Activated CD4-positive, alpha-beta T cell treated with anti-CD3 and anti-CD28 coated beads for 4 hours (primary cell): ENCODE results near the gene TBC1D10A.

Source experiments
- DNase-seq, 2 donors: peaks; one replicate each; pipeline ENCODE4 v3.0.0-alpha.2; 2020

The TBC1D10A gene, protein sequence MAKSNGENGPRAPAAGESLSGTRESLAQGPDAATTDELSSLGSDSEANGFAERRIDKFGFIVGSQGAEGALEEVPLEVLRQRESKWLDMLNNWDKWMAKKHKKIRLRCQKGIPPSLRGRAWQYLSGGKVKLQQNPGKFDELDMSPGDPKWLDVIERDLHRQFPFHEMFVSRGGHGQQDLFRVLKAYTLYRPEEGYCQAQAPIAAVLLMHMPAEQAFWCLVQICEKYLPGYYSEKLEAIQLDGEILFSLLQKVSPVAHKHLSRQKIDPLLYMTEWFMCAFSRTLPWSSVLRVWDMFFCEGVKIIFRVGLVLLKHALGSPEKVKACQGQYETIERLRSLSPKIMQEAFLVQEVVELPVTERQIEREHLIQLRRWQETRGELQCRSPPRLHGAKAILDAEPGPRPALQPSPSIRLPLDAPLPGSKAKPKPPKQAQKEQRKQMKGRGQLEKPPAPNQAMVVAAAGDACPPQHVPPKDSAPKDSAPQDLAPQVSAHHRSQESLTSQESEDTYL

DNA sequence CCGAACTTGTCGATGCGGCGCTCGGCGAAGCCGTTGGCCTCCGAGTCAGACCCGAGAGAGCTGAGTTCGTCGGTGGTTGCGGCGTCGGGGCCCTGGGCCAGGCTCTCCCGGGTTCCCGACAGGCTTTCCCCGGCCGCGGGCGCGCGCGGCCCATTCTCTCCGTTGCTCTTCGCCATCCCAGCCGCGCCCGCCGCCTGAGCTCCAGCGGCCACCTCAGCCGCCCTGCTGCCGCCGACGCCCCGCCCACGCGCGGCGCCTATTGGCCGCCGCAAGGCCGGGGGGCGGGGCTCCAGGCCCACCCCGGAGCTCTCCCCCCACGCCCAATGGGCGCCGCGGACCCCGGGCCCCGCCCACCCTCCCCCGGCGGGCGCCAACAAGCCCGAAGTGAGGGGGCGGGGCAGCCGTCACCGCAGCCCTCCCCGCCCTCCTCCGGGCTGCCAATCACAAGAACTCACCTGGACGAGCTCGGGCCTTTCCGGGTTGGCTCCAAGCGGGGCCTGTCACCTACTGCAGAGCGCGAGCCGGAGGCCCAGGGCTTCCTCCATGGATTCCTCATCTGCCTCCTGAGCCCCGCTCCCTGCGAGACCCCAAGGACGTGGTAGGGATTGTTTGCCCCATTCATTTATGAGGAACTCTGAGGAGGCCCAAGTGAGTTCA, at the start of gene TBC1D10A:
Gene TBC1D10A, minus strand, starts transcription at position 236 of the 657 bp plus-strand sequence. Its CDS starts 60 bp downstream, at position 176.
- DNase-seq: peak; percentile 92 to 95

DNA sequence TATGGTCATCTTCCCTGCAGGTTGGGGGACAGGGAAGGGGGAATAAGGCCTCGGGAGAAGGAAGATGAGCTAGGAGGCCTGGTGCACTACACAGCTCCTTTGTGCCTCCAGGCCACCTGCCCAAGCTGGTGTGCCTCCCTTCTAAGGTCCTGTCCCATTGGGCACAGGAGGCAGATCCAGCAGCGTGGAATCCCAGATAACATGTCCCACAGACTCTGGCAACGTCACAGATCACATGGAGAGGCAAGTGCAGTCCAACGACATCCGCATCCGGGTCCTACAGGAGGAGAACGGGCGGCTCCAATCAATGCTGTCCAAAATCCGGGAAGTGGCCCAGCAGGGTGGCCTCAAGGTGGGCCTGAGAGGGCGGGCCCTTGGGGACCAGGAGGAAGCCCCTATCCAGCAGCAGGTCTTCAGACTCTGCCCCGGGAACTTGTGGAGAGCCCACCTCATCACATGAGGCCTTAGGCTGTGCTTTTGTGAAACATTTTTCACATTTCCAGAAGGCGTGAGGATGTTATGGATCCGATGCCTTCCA, 48.6 kb upstream of the TBC1D10A start:
- no peak for DNase-seq

DNA sequence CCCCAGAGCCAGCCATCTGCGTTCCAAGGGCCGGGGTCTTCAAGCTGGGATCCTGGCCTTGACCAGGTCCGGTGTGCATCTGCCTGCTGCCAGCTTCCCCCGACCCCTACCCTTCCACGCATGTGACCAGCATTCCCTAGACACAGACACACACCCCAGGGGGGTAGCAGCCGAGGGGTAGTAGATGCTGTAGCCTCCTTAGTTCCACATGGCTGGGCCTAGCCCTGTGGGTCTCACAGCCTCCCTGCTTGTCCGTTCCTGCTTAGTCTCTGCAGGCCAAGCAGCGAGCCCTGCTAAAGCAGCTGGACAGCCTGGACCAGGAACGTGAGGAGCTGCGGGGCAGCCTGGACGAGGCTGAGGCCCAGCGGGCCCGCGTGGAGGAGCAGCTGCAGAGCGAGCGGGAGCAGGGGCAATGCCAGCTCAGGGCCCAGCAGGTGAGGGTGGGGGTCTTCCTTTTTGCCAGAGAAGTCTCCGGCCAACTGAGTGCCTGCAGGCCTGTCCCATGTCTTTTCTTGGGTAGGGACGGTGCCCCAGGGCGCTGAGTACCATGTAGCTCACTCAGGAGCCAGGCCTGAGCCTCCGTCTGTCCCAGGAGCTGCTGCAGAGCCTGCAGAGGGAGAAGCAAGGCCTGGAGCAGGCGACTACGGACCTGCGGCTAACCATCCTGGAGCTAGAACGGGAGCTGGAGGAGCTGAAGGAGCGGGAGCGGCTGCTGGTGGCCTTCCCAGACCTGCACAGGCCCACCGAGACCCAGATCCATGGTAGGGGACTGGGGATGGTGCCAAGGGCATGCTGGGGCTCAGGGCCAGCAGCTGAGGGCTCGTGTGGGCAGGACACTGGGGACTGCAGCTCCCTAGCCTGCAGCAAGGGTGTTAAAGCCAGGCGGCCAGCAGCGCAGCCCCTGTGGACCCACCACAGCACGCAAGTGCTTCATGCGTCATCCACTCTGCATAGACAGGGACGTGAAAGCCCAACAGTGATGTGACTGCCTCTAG, 46.9 kb upstream of the TBC1D10A start:
- no peak for DNase-seq

DNA sequence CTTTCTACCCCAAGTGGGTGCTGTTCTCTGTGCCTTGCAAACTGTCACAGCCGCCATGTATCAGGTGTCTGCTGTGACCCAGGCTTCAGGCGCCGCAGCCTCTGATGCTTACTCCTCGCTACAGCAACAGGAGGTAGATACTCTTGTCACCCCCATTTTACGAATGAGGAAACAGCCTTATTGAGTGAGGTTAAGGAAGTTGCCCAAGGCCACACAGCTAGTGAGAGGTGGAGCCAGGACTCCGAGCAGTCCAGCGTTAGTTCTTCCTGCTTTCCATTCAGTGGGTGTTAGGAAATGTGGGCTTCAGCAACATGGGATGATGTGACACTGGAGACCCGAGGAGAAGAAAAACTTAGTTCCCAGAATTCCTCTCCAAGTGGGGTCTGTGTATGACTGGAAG, 46.2 kb upstream of the TBC1D10A start:
- DNase-seq: no peak

DNA sequence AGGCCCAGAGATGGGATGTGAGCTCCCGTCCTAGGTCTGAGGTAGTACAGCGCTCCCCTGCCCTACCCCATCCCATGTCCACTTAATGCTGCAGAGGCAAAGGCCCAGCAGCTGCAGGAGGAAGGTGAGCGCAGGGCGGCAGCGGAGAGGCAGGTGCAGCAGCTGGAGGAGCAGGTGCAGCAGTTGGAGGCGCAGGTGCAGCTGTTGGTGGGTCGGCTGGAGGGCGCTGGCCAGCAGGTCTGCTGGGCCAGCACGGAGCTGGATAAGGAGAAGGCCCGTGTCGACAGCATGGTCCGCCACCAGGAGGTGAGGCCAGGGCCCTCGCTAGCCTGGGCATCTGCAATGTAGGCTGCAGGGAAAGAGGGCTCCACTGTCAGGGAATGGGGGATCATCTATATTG, 45.2 kb upstream of the TBC1D10A start:
- DNase-seq: no peak

DNA sequence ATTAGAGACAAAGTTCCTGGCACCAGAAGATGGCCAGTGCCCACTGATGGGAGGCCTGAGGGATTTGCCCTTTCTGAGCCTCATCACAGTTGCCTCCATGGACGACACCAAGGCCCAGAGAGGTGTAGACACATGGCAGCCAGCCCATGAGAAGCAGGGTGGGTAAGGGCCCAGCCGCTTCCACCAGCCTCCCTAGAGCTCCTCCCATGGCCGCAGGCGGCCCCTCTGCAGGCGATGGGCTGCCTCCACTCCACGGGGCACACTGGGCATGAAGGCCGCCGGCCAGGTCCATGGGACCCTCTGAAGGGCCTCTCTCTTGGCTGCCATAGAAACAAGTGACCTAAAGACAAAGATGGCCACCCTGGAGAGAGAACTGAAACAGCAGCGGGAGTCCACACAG, 44.6 kb upstream of the TBC1D10A start:
- no peak for DNase-seq

DNA sequence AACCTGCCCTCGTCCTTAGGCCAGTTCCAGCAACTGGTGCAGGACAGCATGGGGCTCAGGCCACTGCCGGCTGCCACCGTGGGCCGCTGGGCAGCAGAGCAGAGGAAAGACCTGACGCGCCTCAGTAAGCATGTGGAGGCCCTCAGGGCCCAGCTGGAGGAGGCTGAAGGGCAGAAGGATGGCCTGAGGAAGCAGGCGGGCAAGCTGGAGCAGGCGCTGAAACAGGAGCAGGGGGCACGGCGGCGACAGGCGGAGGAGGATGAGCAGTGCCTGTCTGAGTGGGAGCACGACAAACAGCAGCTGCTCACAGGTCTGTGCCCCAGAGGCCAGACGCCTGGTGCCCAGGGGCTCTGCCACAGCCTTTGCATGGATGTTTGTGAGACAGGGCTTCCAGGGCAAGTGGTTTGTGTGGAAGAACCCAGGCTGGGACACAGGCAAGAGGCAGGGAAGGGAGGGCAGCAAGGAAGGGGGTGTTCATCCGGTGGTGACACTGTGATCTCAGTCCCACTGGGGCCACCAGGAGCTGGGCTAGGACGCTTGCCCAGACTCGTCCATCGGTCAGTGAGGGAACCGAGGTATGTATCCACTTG, 44.0 kb upstream of the TBC1D10A start:
- no peak for DNase-seq

DNA sequence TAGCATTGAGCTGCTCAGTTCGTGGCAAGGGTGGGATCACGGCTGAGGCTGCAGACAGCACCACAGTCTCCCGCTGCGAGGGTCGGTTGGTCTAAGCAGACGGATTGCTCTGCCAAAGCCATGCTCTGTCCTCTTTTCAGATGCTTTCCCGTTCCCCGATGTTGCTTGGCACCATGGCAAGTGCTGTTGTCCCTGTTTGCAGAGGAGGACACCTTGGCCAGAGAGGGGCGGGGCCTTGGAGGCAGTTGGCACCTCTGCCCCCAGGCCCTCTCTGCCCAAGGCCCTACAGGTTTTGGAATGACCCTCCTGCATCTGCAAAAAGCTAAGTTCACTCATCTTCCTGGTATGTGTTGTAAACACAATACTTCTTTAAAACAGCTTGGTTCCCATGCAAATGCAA, 41.7 kb upstream of the TBC1D10A start:
- no peak for DNase-seq

DNA sequence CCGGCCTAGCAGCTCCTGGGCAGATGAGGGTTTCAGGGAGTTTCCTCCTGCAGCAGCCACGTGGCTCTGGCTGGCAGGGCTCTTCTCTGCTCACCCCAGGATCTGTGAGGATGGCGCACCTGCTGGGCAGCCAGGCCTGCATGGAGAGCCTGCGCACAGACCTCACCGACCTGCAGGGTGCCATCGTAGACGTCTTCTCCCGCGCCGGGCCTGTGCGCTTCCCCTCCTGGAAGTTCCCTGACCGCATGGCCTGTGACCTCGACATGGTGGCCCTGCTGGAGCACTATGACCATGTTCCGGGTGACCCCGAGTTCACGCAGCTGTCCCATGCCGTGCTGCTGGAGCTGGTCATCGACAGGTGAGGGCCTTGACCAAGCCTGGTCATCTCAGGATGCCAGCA, 39.1 kb upstream of the TBC1D10A start:
- no peak for DNase-seq

DNA sequence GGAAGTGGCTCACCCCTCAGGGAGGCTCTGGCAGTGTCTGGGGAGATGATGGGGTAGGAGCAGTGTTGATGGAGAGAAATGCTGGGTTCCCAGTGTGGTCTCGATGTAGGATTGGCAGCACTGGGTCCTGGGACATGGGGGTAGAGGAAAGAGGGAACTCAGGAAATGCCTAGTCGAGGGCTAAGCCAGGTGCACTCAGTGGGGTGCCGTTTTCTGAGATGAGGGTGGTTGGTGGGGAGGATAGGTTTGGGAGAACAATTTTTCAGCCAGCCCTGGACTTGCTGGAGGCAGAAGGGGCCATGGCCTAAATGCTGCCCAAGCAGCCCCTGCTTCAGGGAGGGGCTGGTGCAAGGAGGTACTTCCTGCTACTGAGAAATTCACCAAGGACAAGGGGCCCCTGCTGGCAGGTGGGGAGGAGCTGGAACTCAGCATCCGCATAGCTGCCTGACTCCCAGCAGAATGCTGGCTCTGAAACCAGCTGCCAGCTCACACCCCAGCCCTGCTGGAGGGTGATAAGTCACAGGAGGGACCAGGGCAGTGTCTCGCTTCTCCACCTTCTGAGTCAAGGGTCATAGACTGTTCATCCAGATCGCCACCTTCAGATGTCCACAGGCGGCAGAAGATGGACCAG, 36.0 kb upstream of the TBC1D10A start:
- no peak for DNase-seq

DNA sequence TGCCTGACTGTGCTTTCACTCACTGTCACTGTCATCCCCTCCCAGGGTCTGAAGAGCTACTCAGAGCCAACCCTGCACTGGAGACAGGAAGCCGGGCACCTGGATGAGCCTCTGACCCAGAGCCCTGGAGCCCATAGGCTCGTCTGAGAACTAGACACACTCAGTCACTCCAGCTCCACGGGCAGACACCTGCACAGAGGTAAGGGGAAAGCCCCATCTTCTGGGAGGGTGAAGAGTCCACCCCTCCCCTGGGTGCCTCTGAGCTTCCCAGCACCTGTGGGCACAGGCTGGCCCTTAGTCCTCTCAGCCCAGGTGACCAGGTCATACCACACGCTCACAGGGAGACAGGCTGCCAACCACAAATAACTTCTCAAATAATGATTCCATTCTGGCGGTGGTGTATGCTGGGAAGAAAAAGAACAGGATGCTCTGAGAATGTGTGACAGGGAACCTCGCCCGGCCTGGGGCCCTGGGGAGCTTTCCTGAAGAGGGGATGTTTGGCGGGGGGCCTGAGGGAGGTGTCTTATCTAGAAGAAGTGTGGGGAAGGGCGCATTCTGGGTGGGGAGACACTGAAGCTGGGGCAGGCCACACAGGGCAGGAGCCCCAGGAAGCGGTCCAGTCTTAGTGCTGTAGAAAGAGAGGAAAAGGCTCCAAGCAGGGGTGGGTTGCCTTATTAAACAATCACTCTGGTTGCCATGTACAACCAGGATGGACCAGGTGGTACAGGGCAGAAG, 35.3 kb upstream of the TBC1D10A start:
- DNase-seq: no peak

DNA sequence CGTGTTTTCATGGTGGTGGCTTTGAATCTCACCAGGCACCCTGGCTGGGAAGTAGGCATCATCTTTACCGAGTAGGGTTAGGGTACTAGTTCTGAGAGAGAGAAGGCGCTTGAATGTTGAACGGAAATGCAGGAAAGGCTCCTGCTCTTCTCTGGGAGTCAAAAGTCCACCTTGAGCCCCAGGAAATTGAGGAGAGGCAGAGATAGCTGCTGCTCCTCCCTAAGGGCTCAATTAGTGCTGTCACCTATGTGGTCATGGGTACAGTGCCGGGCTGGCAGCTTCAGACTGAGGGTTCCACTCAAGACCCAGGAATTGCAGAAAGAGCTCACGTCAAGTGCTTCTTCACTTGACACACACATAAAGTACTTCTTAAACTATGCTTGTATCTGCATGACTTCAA, 31.8 kb upstream of the TBC1D10A start:
- no peak for DNase-seq

DNA sequence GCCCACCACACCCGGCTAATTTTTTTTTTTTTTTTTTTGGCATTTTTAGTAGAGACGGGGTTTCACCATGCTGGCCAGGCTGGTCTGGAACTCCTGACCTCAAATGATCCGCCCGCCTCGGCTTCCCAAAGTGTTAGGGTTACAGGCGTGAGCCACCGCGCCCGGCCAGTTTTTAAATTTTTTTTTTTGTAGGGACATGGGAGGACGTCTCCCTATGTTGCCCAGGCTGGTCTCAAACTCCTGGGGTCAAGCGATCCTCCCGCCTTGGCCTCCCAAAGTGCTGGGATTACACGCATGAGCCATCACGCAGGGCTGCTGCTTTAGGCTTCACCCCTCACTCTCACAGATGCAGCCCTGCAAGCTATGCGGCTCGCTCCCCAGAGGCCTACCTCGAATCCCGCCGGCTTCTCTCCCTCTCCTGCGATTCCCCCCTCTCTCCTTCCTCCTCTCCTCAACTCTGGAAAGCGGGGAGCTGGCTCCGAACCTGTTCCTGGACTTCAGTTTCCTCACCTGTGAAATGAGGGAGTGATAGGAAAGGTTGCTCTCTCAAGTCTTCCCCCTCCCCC, 31.0 kb upstream of the TBC1D10A start:
- DNase-seq: no peak

DNA sequence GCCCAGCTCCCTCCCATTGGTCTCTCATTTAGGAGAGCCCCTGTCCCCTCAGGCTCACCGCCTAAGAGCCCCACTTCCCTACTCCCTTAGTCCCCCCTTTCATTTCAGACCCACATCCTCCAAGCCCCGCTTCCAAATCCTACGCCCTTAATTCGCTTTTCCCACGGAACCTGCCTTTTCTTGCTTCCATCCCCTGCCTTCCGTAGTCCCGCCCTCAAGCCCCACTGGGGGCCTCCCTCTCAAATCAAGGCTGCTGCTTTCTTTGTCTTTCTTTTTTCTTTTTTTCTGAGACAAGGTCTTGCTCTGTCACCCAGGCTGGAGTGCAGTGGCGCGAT, 30.5 kb upstream of the TBC1D10A start:
- peak in 1 of 2 donors; percentile 7 for DNase-seq

DNA sequence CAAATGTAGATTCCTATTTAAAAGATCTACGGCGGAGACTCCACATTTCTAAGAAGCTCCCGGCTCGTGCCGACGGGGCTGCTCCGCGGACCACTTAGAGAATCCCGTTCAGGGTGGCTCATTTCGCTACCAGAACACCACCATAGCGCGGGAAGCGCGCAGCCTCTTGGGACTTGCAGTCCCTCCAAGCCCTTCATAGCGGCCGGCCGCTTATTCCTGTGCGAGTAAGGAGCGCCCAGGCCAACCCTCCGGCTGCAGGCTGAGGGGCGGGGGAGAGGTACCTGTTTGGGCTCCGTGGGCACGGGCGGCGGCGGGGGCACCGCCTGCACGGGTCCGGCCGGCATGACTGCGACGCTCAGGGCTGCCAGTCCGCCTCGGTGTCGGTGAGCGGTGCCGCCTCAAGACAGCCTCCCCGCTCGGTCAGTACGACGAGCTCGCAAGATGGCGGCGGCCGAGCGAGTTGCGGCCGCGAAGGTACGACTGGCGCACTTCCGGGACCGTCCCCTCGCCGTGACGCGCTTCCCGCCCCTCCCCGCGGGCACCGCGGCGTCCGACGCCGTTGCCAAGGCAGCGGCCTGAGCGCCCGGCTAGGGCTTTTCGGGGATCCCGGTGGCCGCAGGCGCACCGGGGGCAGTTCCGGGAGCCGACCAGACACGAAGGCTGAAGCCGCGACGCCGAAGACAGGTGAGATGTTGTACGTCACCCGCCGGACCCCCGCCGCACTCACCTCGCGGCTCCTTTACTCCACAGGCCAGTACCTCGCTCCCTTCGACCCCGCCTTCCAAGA, 29.9 kb upstream of the TBC1D10A start, which contains the start of the genes CCDC157 and SF3A1:
Gene CCDC157, plus strand, starts transcription at position 559 of the 787 bp plus-strand sequence. CDS start 8,994 bp downstream, outside the sequence.
Gene SF3A1, minus strand, starts transcription at position 446 of the 787 bp plus-strand sequence. Its CDS starts 102 bp downstream, at position 344.
- peak; percentile 77 to 79 for DNase-seq

DNA sequence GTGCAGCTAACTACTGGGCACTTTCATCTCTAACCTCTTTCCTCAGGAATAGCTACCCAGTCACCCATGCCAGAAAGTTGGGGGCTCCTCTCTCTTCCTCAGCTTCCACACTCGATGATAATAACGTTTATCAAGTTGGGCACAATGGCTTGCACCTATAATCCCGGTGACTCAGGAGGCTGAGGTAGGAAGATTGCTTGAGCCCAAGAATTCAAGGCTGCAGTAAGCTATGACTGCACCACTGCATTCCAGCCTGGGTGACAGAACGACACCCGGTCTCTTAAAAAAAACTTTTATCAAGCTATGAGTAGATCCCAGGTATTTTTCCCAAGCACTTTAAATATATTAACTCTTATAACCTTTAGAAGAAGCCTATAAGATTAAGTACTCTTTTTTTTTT, 27.9 kb upstream of the TBC1D10A start:
- DNase-seq: no peak

DNA sequence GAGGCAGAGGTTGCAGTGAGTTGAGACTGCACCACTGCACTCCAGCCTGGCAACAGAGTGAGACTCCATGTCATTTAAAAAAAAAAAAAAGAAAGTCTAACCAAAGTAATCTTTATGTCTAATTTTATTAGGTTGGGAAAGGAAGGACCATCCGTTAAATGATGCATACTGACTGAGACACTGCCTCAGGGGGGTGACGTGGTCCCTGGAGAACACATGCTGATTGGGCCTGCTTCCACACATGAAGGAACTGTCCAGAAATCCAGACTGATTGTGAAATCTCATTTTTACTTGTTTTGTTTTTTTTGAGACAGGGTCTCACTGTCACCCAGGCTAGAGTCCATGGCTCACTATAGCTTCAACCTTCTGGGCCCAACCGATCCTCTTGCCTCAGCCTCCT, 24.5 kb upstream of the TBC1D10A start:
- no peak for DNase-seq

DNA sequence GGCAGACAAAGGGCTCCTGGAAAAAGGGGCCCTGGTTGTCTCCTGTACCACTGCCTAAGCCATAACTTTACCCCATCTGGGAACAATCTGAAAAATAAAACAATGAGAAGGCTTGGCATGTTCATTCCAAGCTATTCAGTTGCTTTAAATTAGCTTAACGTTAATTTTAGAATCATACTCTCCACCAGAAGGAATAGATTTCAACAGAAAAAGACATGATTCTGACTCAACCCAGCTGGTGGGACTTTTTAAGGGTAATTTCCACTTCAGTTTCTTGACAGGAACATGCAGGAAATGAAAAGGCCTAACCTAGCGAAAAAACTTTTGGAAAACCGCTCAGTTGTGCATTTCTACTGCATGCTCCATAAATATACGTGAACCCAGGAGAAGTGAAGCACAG, 22.1 kb upstream of the TBC1D10A start:
- DNase-seq: no peak

DNA sequence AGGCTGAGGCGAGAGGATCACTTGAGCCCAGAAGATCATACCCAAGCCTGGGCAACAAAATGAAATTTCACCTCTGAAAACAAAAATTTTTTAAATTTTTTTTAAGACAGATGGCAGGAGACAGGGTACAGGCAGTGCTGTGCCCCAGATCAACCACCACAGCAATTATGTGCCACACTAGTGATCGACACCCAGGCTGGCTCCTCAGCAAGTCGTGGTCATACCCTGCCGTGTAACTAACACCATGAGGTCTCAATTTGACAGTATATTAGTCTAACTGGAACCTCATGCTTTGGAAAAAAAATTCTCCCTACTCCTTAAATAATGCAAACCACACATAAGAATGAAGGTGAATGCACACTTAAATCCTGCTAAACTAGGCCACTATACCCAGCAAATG, 21.7 kb upstream of the TBC1D10A start:
- DNase-seq: no peak
